AG04450 (cell line): ENCODE measurements around the gene SS18. TPM values are rescaled to one million over a fixed set of nuclear protein-coding genes. Genes with fewer than 3 reads are reported as not detected.

Experiments
- CTCF ChIA-PET: fragments of 300-600, 350-600 bp; formaldehyde crosslinking; extraction: SDS; loops from one replicate; lab custom pipeline; 2022; ENCODE audit warnings: antibody characterized with exemption, inconsistent platforms; lab: Charles Lee
- POLR2A ChIA-PET: fragments of 350-600 bp; formaldehyde crosslinking; extraction: SDS; loops from one replicate; lab custom pipeline; 2021; ENCODE audit warnings: antibody characterized with exemption, inconsistent platforms; lab: Yijun Ruan, JAX
- DNase-seq: peaks from one replicate; pipeline ENCODE4 v3.0.0-alpha.2; 2011; ENCODE audit warnings: low read depth, low spot score
- H3K27ac ChIP-seq: one replicate; pipeline ENCODE4 v1.5.1; 2012; ENCODE audit warnings: low read depth, low read length, control low read depth
- H3K27me3 ChIP-seq: one replicate; pipeline ENCODE4 v1.6.0; 2012; ENCODE audit warnings: low read length; ENCODE audit not compliant: control insufficient read depth, insufficient read depth
- H3K4me3 ChIP-seq: 2 replicates; pipeline ENCODE4 v1.5.1; 2011; ENCODE audit warnings: mild to moderate bottlenecking, low read depth, low read length, control low read depth
- H3K9me3 ChIP-seq: 2 replicates; pipeline ENCODE4 v1.5.1; 2012; ENCODE audit warnings: low read length; ENCODE audit not compliant: control insufficient read depth, insufficient read depth
- polyA plus RNA-seq: library from polyadenylated mRNA; depleted of rRNA; stranded (reverse); fragments of >200 nt; gene quantifications from 2 replicates; pipeline ENCODE4 v1.2.3, GENCODE V29; 2011
- TF ChIP-seq, protein P1 (sequence below): IDR thresholded peaks from 2 replicates; pipeline ENCODE4 v1.5.1; 2011; ENCODE audit warnings: low read depth, low read length, control low read depth, inconsistent platforms

Gene SS18
- polyA plus RNA-seq, 1 experiment, result 126 TPM

DNA sequence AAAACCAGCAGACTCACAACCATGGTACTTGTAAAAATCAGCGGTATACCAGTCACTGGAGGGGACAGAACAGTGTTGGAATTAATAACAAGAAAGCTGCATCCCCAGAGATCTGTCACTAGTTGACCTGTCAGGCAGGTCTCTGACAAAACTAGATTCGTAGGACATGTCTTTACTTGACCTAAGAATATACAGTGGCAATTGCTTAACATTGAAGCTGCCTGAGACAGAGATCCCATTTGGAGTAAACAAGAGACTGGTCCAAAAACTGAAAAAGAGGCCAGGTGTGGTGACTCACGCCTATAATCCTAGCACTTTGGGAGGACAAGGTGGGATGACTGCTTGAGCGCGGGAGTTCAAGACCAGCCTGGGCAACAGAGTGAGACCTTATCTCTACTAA lies 7.2 kb upstream of the SS18 start:
- no peak overlapping the region for H3K4me3 ChIP-seq
- no peaks in the 10 kb centered on the region for H3K27me3 ChIP-seq
- DNase-seq, result no peak
- TF ChIP-seq, protein P1, sequence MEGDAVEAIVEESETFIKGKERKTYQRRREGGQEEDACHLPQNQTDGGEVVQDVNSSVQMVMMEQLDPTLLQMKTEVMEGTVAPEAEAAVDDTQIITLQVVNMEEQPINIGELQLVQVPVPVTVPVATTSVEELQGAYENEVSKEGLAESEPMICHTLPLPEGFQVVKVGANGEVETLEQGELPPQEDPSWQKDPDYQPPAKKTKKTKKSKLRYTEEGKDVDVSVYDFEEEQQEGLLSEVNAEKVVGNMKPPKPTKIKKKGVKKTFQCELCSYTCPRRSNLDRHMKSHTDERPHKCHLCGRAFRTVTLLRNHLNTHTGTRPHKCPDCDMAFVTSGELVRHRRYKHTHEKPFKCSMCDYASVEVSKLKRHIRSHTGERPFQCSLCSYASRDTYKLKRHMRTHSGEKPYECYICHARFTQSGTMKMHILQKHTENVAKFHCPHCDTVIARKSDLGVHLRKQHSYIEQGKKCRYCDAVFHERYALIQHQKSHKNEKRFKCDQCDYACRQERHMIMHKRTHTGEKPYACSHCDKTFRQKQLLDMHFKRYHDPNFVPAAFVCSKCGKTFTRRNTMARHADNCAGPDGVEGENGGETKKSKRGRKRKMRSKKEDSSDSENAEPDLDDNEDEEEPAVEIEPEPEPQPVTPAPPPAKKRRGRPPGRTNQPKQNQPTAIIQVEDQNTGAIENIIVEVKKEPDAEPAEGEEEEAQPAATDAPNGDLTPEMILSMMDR, result no peak
- CTCF ChIA-PET, result interaction anchor here (1.3 kb wide), 1 partner anchor 29 kb away, joined by 3 read pairs; no protein-coding TSS in a partner anchor
- POLR2A ChIA-PET, result no interaction called here
- peaks cover 2% of the 10 kb centered on the region; the same call in 1 of the 2 replicates for H3K9me3 ChIP-seq
- H3K27ac ChIP-seq, result no peak overlapping the region

DNA sequence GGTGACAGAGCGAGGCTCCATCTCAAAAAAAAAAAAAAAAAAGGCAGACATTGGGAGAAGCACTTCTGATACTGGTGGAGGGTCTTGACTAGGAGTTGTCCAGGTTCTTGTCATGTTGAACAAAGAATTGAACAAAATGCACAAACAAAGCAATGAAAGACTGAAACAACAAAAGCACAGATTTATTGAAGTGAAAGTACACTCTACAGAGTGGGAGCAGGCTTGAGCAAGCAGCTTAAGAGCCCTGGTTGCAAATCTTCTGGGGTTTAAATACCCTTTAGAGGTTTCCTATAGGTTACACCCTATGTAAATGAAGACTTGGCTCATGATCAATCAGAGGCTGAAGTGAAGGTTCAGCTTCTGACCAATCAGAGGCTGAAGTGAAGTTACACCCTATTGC lies 6.4 kb upstream of the SS18 start:
- Histone ChIP-seq H3K27ac (no peak overlapping the region), H3K27me3 (no peaks in the 10 kb centered on the region), H3K4me3 (no peak overlapping the region), H3K9me3 (peaks cover 2% of the 10 kb centered on the region; the same call in 1 of the 2 replicates)
- TF ChIP-seq, protein P1, result no peak
- no peak for DNase-seq
- ChIA-PET POLR2A (no interaction called here), CTCF (interaction anchor here (1.3 kb wide), 1 partner anchor 30 kb away, joined by 3 read pairs; no protein-coding TSS in a partner anchor)

DNA sequence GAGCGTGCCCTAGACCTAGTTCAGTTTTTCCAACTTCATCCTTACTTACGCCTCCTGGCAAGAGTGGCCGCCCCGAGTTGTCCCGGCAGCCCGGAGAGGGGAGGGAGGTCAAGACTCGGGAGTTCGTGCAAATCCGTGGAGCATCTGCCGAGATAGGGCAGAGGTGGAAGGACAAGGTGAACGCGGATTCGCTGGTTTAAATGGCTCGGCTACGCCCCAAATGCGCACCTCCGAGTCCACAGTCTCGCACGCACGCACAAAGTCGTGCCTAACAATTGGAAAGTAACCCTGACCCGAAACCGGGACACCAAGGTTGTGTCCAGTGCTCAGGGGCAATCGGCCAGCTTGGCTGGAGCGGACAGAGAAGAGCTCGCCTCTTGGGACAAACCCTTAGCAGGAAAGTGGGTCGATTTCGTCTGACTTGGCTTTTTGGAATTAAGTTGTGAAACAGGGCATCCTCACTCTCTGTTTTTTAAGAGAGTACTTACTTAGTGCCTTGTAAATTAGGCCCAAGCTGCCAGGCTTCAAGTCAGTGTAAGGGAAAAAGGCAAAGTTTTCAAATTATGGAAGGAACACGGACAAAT lies 726 bp upstream of the SS18 start:
- ChIA-PET POLR2A (interaction anchor here (0.6 to 1.4 kb wide), 2 partner anchors 135 to 966 kb away, joined by 3 to 4 read pairs; partner anchors contain the start of gene TAF4B), CTCF (no interaction called here)
- Histone ChIP-seq H3K27me3 (no peaks in the 10 kb centered on the region), H3K9me3 (no peaks in the 10 kb centered on the region), H3K27ac (peak overlapping the region; percentile 97), H3K4me3 (peak overlapping the region; percentile 87)
- no peak for DNase-seq
- TF ChIP-seq, protein P1, result no peak

DNA sequence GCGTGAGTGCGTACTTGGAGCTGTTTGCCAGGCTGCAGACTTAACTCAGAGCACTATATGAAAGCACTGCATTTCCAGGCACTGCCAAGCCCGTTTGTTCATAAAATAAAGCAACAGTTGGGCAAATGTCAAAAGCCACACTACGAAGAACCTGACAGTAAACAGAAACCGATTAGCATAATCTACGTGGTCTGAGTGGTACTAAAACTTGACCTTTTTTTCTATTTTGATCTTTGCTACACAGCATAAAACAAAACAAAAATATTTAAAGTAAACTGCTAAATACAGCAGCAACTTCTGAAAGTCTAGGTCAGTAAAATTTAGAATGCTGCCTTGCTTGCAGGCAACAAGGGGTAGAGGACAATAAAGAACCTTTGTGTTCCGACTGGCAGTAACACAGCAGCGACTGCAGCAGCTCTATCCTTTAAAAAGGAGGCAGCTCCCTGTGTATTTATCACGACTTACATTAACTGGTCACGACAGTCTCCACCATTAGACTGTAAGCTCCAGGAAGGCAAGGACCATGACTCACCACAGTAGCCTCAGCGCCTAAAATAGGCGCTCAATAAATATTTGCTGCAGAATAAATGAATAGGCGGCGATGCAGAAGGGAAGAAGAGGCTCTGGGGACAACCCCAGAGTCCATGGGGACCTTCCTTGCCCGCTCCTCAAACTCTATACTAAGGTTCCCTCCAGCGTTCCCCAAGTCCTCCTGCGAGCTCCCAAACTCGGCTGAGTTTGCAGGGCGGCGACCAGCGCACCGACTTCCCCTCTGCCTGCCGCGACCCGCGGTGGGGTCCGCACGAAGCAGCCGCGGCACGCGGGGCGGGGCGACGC lies 902 bp downstream of the SS18 start:
- Histone ChIP-seq H3K27ac (no peak overlapping the region), H3K27me3 (no peaks in the 10 kb centered on the region), H3K4me3 (peak overlapping the region; percentile 87), H3K9me3 (no peaks in the 10 kb centered on the region)
- CTCF ChIA-PET, result no interaction called here
- TF ChIP-seq, protein P1, result no peak
- DNase-seq, result peak; percentile 8
- POLR2A ChIA-PET, result interaction anchor here (1.4 kb wide), 1 partner anchor 137 kb away, joined by 3 read pairs; the partner anchor contains the start of gene TAF4B

DNA sequence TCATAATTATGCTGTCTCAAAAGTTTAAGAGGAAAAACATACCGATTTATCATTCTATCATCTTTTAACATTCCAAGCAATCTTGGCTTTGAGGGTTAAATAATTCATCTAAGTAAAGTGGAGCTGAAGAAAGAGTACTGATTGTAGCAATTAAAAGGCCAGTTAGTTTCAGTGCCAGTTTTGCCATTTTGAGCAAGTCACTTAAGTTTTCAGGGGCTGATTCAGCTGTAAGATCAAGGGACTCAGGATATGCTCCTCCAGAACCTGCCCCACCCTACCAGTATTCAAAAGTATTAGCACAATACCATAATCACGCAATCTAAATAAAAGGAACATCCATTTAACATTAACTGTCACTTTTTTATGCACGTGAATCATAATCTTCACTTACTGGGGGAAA lies 1.9 kb downstream of the SS18 start:
- DNase-seq, result no peak
- CTCF ChIA-PET, result no interaction called here
- Histone ChIP-seq H3K27me3 (no peaks in the 10 kb centered on the region), H3K4me3 (peak overlapping the region; percentile 87), H3K9me3 (no peaks in the 10 kb centered on the region), H3K27ac (no peak overlapping the region)
- TF ChIP-seq, protein P1, result no peak
- POLR2A ChIA-PET, result no interaction called here
